SU-DHL-6 (cell line): ENCODE results near the gene EPHA6.

Experiments used
- H2AFZ ChIP-seq: fragments of 200-600 bp; sonication (generic); 2 replicates; pipeline ENCODE4 v1.6.1; 2014; ENCODE audit warnings: low read depth, mild to moderate bottlenecking, moderate library complexity, mixed read lengths, antibody characterized with exemption, low read length; ENCODE audit not compliant: severe bottlenecking
- H3F3A ChIP-seq: fragments of 200-600 bp; shearing (Covaris generic); 2 replicates; pipeline ENCODE4 v1.6.0; 2016; ENCODE audit warnings: antibody characterized with exemption, mild to moderate bottlenecking; ENCODE audit not compliant: insufficient read depth
- H3K27ac ChIP-seq: fragments of 200-600 bp; sonication (generic); 2 replicates; pipeline ENCODE4 v1.5.1; 2016; ENCODE audit warnings: low read depth, mild to moderate bottlenecking, low read length, moderate library complexity, mixed read lengths
- H3K27me3 ChIP-seq: fragments of 200-600 bp; sonication (generic), shearing (Covaris generic); 2 replicates; pipeline ENCODE4 v1.6.0; 2014; ENCODE audit warnings: mild to moderate bottlenecking, low read length
- H3K36me3 ChIP-seq: fragments of 200-600 bp; sonication (generic); 2 replicates; pipeline ENCODE4 v1.6.1; 2014; ENCODE audit warnings: mild to moderate bottlenecking, low read length, mixed read lengths
- H3K4me2 ChIP-seq: fragments of 300-600, 200-600 bp; shearing (Covaris generic), sonication (generic); 2 replicates; pipeline ENCODE4 v1.6.0; 2014; ENCODE audit warnings: low read length, low read depth, mild to moderate bottlenecking; ENCODE audit not compliant: poor library complexity, severe bottlenecking
- H3K4me3 ChIP-seq: fragments of 200-600 bp; sonication (generic); 2 replicates; pipeline ENCODE4 v1.5.1; 2014; ENCODE audit warnings: antibody characterized with exemption, low read length, mild to moderate bottlenecking, mixed read lengths; ENCODE audit not compliant: insufficient read depth, poor library complexity, severe bottlenecking
- H3K79me2 ChIP-seq: fragments of 200-600 bp; sonication (generic); 2 replicates; pipeline ENCODE4 v1.6.1; 2014; ENCODE audit warnings: mild to moderate bottlenecking, low read length, moderate library complexity; ENCODE audit not compliant: insufficient read depth
- H3K9ac ChIP-seq: fragments of 200-600 bp; sonication (generic); 2 replicates; pipeline ENCODE4 v1.7.0; 2014; ENCODE audit warnings: mild to moderate bottlenecking, low read length
- H3K9me2 ChIP-seq: fragments of 200-600 bp; sonication (generic); replicated peaks from 2 replicates; pipeline ENCODE4 v1.6.1; 2014; ENCODE audit warnings: low read length; ENCODE audit not compliant: insufficient read depth
- H3K9me3 ChIP-seq: fragments of 200-600 bp; sonication (generic); 2 replicates; pipeline ENCODE4 v1.6.1; 2014; ENCODE audit warnings: low read length, mixed read lengths; ENCODE audit not compliant: insufficient read depth
- H4K20me1 ChIP-seq: fragments of 200-600 bp; sonication (generic); 2 replicates; pipeline ENCODE4 v1.6.1; 2014; ENCODE audit warnings: low read depth, mild to moderate bottlenecking, antibody characterized with exemption, low read length, moderate library complexity, mixed read lengths
- CTCF ChIP-seq: fragments of 200-600 bp; sonication (generic); IDR thresholded peaks from one replicate; pipeline ENCODE4 v1.5.1; 2017; ENCODE audit warnings: antibody characterized with exemption, mild to moderate bottlenecking, low read length, moderate library complexity; ENCODE audit not compliant: insufficient read depth, poor library complexity, severe bottlenecking
- EZH2phosphoT487 ChIP-seq: fragments of 200-600 bp; sonication (generic), shearing (Covaris generic); conservative IDR thresholded peaks from 2 replicates; pipeline ENCODE4 v1.6.1; 2018; ENCODE audit warnings: mild to moderate bottlenecking, antibody characterized with exemption, low read length, moderate library complexity, mixed read lengths

EPHA6 gene

DNA sequence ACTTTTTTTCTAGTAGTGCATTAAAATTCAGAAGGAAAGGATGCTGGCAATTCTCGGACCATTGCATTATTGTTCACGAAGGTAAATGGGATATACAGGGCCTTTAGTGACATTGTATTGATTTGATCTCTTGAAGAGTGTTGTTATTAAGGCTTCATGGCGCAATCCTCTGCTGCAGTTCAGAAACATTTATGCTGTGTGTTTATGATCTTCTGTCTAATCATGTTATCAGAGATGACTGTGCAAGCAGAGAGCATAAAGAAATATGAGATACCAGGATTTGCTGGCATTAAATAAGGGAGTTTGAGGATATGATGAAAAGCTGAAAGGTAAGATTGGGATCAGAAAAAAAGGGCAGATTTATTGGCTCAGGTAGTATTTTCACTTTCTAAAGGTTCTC lies 180.6 kb downstream of the EPHA6 start:
- Histone ChIP-seq H3K9ac (no peak overlapping the region), H3K27ac (no peak overlapping the region), H3K9me2 (no peaks in the 10 kb centered on the region; the same call in 1 of the 2 replicates), H3K36me3 (no peaks in the 10 kb centered on the region), H3K9me3 (no peaks in the 10 kb centered on the region), H3F3A (no peaks in the 10 kb centered on the region), H3K4me2 (no peak overlapping the region), H3K4me3 (no peak overlapping the region), H2AFZ (no peak overlapping the region), H4K20me1 (no peaks in the 10 kb centered on the region), H3K79me2 (no peaks in the 10 kb centered on the region), H3K27me3 (no peaks in the 10 kb centered on the region)
- no peak for TF ChIP-seq EZH2phosphoT487
- no peak for TF ChIP-seq CTCF

GRCh38 chr3:96996009-96996408 lies 181.6 kb downstream of the EPHA6 start:
- Histone ChIP-seq H3K9me2 (no peaks in the 10 kb centered on the region; the same call in 1 of the 2 replicates), H3F3A (no peaks in the 10 kb centered on the region), H2AFZ (no peak overlapping the region), H3K4me2 (no peak overlapping the region), H3K9me3 (no peaks in the 10 kb centered on the region), H3K36me3 (no peaks in the 10 kb centered on the region), H3K27ac (no peak overlapping the region), H3K9ac (no peak overlapping the region), H3K4me3 (no peak overlapping the region), H3K79me2 (no peaks in the 10 kb centered on the region), H4K20me1 (no peaks in the 10 kb centered on the region), H3K27me3 (no peaks in the 10 kb centered on the region)
- TF ChIP-seq CTCF (no peak), EZH2phosphoT487 (no peak)

DNA sequence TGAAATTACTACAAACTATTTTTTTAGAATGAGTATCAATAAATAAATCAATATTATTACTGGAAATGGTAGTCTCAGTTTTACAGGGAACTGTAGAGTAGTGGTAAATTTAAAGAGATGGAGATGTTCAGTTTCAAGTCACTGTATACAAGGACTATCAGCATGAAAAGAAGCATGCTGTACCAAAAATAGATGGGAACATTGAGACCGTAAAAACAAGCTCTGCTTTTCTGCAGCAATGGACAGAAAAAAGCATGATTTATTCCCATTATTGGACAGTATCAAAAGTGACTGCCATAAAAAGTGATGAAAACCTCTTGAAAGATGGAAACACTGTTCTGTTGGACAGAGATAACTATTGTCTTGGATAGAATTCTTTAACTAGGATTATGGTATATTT lies 187.2 kb downstream of the EPHA6 start:
- no peak overlapping the region for H2AFZ ChIP-seq
- no peaks in the 10 kb centered on the region; the same call in 1 of the 2 replicates for H3K9me2 ChIP-seq
- H3K79me2 ChIP-seq = no peaks in the 10 kb centered on the region
- H3K27me3 ChIP-seq = no peaks in the 10 kb centered on the region
- no peak overlapping the region for H3K27ac ChIP-seq
- no peak for TF ChIP-seq CTCF
- TF ChIP-seq EZH2phosphoT487 = no peak
- no peaks in the 10 kb centered on the region for H4K20me1 ChIP-seq
- H3K4me2 ChIP-seq = no peak overlapping the region
- H3K9me3 ChIP-seq = no peaks in the 10 kb centered on the region
- H3K36me3 ChIP-seq = no peaks in the 10 kb centered on the region
- no peak overlapping the region for H3K9ac ChIP-seq
- H3F3A ChIP-seq = no peaks in the 10 kb centered on the region
- H3K4me3 ChIP-seq = no peak overlapping the region
